Retina (tissue), 1 donor: ENCODE results near the gene ZNF341.

ENCODE experiments used
- DNase-seq: peaks from one replicate; pipeline ENCODE4 v3.0.0-alpha.2; 2016

The ZNF341 gene

DNA sequence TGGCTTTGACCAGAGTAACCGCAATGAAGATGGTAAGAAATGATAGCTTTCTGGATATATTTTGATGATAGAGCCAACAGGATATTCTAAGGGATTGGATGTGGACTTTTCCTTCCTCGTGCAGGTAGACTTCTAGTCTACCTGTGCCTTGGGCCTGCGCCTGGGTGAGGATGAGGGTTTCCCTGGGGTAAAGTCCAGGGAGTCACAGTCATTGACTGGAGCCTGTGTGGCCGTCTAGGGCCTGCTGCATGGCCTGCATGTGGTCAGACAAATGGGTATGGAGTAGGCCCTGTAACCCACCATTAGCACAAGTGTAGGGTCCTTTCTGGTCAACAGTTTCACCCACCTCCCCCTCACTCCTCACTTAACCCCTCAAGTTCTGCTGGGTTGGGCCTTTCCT, 66.6 kb downstream of the ZNF341 start:
- DNase-seq, result no peak

DNA sequence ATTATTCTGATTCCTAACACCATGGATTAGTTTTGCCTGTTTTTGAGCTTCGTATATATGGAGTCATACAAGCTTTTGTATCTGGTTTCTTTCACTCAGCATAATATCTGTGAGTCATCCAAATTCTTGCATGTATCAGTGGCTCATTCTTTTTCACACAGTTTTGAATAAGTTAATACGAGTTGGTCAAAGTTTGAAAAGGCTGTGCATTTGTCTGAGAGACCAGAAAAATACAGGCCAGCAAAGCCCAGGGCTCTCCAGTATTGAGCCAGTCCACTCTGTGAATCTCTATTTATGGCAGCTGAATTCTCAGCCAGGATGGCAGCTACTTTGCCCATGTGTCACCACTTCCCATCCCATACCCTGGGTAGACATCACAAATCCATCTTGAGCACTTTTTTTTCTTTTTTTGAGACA, 72.1 kb downstream of the ZNF341 start:
- DNase-seq, result no peak

DNA sequence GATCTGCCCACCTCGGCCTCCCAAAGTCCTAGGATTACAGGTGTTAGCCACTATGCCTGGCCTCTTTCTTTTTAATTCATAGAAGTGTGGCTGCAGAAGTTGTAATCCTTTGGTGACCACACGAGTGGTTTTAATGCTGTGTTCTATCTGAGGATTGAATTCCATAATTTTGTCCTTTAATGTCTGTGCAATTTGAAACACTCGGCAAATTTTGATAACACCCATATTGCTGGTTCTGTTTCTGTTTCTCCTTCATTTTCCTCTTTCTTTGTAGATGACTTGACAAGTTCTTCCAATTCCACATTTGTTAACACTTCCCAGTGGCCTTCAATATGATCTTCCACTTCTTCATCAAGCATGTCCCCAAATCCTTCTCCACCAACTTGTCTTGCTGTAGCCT, 76.6 kb downstream of the ZNF341 start:
- no peak for DNase-seq

DNA sequence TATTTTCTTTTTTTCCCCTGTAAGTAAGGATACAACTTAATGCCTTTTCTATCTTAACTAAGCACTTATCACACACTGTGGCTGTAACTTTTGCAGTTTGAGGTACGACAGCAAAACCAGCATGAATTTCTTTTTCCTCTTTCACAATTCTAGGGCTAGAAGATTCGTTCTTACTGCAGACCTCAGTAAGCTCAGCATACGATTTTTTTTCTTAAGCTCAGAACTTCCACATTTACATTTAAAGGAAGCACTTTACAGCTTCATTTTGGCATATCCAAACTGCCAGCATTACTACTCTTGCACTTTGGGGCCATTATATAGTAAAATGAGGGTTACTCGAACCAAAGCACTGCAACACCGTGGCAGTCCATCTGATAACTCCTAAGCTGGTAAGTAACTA, 78.5 kb downstream of the ZNF341 start:
- DNase-seq, result no peak

DNA sequence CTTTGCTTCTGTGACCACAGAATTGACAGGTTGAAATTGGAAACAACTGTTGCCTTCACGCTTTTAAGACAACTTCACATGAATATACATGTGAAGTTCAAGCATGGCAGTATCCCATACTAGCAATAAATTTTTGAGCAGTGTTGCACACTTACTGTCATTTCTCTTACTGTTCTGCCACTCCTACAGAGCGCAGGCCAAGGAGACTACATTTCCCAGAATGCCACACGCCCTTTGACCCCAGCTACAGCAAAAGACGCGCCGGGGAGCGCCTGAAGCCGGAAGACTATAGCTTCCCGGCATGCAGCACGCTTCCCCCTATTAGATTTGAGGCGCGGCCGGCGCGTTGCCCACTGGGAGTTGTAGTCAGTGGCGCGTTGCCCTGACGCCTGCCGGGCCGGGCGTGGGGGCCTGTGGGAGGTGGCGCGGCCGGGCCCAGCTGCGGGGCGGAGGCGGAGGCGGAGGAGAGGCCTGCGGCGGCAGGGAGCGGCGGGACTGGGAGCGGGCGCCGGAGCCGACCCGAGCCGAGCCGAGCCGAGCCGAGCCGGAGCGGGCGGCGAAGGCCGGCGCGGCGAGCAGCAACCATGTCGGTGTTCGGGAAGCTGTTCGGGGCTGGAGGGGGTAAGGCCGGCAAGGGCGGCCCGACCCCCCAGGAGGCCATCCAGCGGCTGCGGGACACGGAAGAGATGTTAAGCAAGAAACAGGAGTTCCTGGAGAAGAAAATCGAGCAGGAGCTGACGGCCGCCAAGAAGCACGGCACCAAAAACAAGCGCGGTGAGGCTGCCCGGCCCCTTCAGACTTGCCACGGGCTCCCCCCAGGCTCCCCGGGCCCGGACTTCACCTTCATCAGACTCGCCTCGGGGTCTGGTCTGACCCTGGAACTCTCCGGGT, 79.3 kb downstream of the ZNF341 start, which contains the start of gene CHMP4B:
CHMP4B (plus strand) TSS at position 464 of the 891 bp plus-strand sequence; CDS start at position 585, 121 bp downstream.
- peak; percentile 98 for DNase-seq

DNA sequence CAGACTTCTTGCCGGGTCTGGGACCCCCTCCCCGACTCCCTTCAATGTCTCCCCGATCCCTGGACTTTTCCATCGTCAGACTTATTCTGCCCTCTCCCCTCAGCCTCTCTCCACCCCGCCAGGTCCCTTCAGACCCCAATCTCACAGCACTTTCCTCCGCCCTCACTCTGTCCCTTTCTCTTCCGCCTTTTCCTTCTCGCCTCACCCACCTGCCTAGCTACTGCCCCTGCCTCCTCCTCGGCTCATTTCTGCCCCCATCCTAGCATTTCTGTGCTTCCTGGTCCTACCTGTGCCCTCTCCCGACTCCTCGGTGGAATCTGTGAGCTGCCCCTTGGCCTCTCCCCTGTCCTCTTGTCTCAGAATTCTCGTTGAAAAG, 80.0 kb downstream of the ZNF341 start:
- no peak for DNase-seq

DNA sequence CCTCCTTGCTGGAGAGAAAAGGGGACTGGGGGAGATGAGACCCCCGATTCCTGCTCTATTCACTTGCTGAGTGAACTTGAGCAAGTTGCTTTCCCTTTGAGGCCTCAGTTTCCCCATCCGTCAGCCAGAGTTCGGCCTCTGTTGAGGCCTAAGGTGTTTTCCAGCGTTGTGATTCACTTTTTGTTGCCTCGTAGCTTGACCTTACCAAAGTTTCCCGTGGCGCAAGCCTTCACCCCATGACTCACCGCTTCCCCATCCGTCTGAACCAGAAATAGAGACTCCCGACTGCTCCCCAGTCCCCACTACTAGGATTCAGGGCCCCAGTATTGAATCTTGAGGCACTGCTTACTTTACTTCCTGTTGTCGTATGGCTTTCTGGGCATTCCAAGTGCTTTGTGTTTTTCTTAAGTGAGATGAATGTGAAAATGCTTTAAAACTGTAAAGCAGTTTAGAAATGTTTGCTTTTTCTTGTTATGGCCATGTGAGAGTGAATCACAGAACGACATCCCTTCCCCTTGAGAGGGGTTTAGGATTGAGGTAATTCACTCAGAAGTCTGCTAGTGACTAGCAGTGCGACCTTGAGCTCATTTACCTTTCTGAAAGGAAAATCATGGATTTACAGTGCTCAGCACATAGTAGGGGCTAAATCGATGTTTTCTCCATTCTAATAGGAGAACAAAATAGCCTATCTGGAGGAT, 80.5 kb downstream of the ZNF341 start:
- no peak for DNase-seq

DNA sequence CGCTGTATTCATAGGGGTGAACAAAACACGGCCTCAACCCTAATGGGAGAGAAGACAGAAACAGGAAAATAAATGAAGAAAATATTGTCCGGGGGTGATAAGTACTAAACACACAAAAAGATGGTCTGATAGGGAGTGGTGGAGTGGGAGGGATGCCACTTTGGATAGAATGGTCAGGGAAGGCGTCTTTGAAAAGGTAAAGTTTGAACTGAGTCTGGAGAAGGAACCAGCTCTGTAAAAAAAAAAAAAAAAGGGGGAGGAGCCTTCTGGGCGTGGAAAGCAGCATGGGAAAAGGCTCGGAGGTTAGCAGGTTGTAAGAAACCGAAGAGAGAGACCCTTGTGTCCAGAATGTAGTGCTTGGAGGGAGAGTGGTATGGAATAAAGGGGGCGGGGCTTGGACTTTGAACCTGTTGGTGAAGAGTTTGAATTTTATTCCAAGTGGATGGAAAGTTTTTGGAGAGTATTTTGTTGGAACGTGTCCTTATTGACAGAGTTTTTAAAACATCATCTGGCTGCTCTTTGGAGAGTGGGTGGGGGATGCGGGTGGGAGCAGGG, 81.2 kb downstream of the ZNF341 start:
- no peak for DNase-seq

DNA sequence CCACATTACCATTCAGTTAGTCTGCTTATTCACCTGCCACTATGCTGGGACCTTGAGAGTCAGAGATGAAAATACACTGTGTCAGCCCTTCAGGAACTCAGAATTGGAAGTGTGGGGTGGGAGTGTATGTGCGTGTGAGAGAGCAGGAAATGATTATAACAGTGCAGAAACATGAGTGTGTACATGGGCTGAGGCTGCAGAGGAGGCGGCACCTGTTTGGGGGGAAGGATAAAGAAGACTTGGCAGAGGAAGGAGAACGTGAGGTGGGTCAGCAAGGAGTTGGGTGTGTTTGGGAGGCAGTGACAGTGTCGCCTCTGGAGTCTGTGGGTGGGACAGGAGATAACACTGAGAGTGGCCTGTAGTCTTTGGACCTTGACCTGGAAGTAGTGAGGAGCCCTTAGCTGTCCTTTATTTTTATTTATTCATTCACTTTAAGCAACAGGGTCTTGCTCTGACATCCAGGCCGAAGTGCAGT, 82.5 kb downstream of the ZNF341 start:
- no peak for DNase-seq

DNA sequence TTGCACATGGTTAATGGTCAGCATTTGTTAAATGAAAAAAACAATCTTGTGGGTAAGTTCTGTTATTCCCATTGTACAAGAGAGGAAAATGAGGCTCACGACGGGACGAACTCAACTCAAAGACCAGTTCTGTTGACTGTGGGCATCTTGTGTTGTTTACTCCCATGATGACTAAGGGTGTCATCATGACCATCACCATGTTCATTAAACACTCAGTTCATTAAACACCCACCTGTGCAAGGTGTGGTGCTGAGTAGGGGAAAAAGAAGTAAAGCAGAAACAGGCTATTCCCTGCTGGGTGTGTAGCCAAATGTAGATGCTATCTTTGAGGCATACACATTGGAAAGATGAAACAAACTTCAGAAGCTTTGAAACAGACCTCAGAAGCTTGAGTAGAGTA, 83.9 kb downstream of the ZNF341 start:
- no peak for DNase-seq

DNA sequence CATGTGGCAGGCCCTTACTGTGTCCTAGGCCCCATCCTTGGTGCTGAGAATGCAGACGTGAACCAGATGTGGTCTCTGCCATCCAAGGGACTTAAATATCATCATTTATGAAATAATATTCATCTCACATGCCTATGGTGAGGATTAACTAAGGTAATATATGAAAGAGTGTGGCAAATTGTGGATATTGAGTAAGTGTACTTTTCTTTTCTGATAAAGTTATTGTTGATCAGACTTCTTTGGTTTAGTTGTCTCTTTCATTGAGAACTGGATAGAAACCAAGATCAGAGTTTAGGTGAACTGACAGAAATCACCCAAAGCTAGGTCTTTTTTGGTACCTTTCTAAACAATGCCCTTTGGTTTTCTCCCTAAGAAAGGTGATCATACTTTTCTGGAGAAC, 84.4 kb downstream of the ZNF341 start:
- no peak for DNase-seq

DNA sequence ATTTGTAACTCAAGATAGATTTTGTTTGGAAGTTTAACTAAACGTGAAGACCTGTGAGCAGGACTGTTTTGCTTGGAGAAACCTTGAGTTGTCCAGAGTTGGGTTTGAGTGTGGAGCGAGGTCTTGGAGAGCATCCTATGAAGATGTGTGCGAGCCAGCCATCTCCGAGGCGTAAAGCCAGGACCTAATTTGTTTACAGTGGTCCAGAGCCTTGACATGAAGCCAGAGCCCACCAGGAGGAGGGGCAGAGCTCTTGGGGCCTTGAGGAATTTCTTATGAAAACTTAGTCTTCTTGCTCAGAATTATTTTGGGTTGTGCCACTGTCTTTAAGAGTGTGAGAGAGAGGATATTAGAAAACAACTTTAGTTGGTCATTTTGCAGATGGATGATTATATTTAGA, 85.6 kb downstream of the ZNF341 start:
- no peak for DNase-seq

DNA sequence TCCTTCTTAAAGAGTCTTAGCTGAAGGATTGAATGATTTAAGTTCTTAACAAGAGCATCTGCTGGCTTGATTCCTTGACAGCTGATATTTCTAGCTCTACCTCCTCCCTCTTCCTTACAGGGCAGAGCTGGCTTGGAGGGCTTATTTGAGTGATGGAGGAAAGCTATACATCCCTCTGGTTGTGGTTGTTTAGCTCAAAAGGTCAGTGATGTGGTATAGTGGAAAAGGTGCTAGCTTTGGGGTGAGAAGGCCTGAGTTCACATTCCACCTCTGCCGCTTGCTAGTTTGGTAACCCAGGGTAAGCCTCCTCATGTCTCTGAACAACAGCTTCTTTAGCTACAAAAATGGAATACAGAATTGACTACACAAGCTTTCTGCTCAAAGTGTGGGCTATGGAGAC, 87.7 kb downstream of the ZNF341 start:
- no peak for DNase-seq

DNA sequence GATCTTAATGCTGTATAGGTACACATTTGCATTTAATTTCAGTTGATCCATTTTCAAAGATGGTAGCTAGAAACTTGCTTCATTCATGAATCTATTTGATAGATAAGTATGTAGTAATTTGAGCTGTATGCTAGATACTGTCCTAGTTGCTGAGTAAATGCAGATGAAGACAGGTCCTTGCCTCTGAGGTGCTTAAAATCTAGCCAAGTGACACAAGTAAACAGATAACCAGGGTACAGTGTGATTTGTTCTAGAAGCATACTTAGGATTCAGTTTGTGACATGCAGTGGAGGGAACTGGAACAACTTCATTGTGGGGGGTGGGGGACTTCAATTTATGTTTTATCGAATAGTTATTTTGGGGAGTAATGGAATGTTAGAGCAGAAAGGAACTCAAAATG, 88.6 kb downstream of the ZNF341 start:
- no peak for DNase-seq

DNA sequence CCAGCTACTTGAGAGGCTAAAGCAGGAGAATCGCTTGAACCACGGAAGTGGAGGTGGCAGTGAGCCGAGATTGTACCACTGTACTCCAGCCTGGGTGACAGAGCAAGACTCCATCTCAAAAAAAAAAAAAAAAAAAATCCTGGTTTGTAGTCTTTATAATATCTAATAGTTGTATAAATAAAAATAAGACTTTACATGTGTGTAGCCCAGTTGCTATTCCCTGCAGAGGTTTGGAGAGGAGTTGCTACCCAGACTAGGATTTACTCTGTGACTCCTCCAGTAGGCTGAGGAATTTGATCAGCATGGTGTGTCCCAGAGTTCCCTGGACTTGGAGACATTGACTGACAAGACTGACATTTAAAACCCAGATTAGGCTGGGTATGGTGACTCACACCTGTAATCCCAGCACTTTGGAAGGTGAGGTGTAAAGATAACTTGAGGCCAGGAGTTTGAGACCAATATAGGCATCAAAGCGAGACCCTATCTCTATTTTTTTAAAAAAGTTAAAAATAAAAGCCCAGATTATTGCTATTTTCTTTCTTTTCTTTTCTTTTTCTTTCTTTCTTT, 89.6 kb downstream of the ZNF341 start:
- no peak for DNase-seq

DNA sequence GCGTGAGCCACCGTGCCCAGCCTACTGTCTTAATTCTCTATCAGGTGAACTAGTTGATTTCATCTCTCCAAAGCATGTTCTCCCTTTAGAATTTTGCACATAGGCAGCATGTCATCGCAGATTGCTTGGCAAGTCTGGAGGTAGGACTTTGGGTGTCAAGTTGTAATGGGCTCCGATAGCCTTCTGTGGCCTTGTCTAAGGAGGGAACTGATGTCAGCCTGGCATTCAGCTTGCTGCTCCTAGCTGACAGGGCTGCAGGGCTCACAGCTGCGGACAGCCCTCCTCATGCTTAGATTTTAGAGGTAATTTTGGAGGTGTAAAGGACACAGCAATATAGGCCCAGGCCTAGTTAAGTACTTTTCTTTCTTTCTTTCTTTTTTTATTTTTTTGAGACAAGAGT, 90.6 kb downstream of the ZNF341 start:
- DNase-seq, result no peak

DNA sequence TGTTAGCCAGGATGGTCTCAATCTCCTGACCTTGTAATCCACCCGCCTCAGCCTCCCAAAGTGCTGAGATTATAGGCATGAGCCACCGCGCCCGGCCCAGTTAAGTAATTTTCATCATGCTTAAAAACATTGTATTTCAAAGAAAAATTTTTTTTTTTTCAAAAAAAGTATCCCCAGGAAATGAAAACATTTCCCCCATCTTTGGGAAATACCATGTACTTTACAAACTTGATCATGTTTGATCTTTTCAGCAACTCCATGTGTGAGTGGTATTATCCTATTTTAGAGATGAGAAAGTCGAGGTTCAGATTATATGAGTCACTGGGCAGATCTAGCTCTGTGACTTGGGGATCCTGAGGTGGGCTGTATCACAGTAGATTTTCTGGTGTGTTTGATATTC, 91.2 kb downstream of the ZNF341 start:
- no peak for DNase-seq

DNA sequence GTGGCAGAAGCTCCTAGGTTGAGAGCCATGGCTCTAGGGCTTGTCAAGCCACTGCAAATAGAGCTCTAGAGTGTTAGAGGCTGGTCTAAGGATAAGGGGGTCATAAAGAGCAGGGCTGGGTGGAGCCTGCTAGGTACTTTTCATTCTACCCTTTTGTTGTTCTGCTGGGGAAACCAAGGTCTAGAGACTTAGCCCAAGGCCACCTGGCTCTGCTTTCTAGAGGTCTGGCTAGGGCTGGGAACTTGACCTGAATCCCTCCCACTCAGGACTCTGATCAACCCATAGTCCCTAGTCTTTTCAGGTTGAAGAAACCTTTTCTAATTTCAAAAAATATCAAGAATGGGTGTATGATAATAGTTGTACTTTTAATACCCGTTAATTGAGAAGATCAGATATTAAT, 93.1 kb downstream of the ZNF341 start:
- no peak for DNase-seq

DNA sequence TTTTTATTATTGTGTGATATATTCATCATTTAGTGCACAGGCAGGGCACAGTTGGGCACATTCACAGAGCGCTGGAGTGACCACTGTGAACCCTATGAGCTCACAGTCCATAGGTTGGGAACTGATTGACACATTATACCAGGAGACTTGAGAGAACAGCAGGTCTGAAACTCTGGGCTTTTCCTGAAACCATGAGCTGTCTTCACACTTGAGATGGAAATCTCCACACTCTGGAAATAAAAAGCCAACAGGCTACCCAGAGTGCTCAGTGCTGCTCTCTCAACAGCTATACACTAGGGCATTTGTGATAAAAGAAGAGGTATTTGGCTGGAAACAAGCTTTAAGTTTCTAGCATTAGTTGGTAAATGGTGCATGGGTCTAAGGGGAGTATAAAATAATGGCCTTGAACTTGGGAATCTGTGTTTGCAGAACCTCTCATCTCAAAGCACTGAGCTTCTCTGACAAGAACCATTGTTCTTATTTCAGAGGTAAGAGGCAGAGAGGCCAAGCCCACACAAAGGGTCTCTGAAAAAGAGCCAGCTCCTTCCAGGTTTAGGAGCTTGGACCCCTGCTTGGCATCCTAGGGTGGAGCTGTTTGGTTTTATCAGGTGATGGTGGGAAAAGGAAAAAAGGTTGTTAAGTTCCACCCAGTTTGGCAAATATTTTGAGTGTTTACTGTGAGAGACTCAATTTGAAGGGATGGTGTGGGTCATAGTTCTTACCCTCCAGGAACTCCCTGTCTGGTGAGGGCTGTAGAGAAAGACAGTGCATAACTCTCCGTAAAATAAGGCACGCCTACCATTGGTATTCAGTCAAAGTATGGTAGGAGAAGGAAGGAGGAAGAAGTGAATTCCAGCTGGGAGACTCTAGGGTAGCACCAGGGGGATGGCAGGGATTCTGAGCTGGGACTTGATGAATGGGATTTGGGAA, 93.8 kb downstream of the ZNF341 start:
- no peak for DNase-seq

DNA sequence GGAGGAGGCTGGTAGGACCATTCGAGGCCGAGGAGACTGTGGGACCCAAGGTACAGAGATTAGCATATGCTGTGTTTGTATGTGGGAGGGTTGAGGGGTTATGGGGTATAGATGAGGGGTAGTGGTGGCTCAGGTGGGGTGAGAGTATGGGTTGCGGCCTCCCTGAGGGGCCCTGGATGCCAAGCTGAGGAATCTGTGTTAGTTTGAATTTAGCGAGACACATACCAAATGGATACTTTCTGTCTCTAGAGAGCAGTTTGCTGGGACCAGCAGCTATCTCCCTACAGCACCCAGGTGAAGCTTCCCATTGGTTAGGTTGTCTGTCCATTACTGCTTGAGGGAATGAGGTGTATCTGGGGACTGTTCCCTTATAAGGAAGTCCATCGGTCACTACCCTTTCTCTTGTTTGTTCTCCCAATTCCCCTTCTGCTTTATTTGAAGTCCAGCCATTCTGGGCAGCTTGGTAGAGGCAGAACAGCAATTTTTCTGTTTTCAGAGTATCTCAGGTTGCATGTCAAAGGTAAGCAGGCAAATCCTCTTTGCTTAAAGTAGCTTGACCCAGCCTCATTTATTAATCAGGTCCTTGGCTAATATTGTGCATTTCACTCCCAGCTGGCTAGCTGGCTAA, 94.6 kb downstream of the ZNF341 start:
- no peak for DNase-seq

DNA sequence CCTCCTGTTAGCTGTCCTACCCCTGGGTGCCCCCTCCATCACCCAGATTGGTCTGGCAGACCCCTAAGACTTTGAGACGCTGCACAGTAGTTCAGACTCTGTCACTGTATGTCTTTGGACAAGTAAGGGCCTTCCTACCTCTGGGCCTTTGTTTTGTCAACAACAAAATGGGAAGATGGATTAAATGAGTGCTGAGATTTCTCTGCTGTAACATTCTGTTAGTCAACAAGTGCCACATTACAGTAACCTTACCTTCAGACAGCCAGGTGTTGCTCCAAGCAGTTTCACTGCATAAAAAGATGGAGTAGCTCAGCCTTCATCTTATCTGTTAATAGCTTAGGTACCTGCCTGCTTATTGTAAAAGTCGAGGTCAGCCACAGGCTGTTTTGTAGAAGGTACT, 95.3 kb downstream of the ZNF341 start:
- DNase-seq, result no peak
